MM.1S (cell line): ENCODE results near the gene SIM1.

Experiments
- EZH2 ChIP-seq: fragments of 300-600 bp; sonication (generic); optimal IDR thresholded peaks from 2 replicates; pipeline ENCODE3; 2017; ENCODE audit warnings: low read depth, mild to moderate bottlenecking, antibody characterized with exemption, low read length, mixed read lengths
- EZH2phosphoT487 ChIP-seq: fragments of 300-600 bp; sonication (generic); IDR thresholded peaks from 2 replicates; pipeline ENCODE4 v1.6.1; 2018; ENCODE audit warnings: antibody characterized with exemption, low read length
- TF ChIP-seq, protein P1 (sequence below): fragments of 300-600 bp; sonication (generic); IDR thresholded peaks from 2 replicates; pipeline ENCODE4 v1.5.1; 2016; ENCODE audit warnings: antibody characterized with exemption, low read length, mixed read lengths

DNA sequence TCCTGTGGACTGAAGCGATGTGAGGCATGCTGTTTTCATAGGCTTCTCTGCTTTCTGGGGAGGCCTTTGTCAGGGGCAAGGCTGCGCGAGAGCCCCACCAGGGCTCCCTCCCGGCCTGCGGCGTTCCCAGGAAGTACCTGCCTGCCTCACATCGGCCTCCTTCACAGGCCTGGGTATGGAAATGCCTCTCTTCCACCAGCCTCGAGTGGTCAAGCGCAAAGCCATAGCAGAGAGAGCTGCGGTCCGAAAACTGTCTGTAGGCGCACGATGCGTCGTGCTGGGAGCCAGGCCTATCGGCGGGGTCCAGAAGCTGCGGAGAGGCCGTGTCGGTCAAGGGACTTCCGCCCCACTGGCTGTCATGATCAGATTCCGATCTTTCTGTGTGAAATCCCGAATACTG, 71.2 kb downstream of the SIM1 start:
- TF ChIP-seq, protein P1, sequence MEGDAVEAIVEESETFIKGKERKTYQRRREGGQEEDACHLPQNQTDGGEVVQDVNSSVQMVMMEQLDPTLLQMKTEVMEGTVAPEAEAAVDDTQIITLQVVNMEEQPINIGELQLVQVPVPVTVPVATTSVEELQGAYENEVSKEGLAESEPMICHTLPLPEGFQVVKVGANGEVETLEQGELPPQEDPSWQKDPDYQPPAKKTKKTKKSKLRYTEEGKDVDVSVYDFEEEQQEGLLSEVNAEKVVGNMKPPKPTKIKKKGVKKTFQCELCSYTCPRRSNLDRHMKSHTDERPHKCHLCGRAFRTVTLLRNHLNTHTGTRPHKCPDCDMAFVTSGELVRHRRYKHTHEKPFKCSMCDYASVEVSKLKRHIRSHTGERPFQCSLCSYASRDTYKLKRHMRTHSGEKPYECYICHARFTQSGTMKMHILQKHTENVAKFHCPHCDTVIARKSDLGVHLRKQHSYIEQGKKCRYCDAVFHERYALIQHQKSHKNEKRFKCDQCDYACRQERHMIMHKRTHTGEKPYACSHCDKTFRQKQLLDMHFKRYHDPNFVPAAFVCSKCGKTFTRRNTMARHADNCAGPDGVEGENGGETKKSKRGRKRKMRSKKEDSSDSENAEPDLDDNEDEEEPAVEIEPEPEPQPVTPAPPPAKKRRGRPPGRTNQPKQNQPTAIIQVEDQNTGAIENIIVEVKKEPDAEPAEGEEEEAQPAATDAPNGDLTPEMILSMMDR, result no peak
- TF ChIP-seq EZH2 (no peak), EZH2phosphoT487 (no peak)
